ENCODE measurements around the gene LZTR1. TPM values are rescaled to one million over a fixed set of nuclear protein-coding genes. Genes with fewer than 3 reads are reported as not detected.
"Not testable (repeated sequence)": the region's sequence is repeated elsewhere in the genome, so short reads cannot be mapped to it uniquely, and the experiment has no call there.

The LZTR1 gene
- total RNA-seq, 4 donors from 2014 or later = 42.4 to 76.3 (median 57.2) TPM

- Histone ChIP-seq H3K9me3 (no peaks in the 10 kb centered on the region), H3K4me3 (no peak overlapping the region), H3K4me1 (peaks cover 8 to 28% (median 21%) of the 10 kb centered on the region in 4 donors), H3K27ac (replicated peaks in 1 of 4) (no peak overlapping the region), H3K36me3 (no peaks in the 10 kb centered on the region), H3K27me3 (peaks cover 0 to 18% (median 4%) of the 10 kb centered on the region in 4 donors)
- intact Hi-C loops (cut with DNase I) = loop anchor here (10.0 kb wide), 2 partner anchors 47 to 83 kb away; partner anchors contain the start of gene P2RX6
- WGBS = 50% methylated on average over 12 of the region's 19 CpGs
- no peak for TF ChIP-seq POLR2AphosphoS5 (IDR thresholded peaks at IDR 0.05)
- no peak for TF ChIP-seq EP300 (IDR thresholded peaks at IDR 0.05)
- TF ChIP-seq CTCF (IDR thresholded peaks at IDR 0.05) = no peak
- TF ChIP-seq POLR2A (IDR thresholded peaks at IDR 0.05; ENCODE audit: low read depth) = no peak
- DNase-seq (ENCODE audit: extremely low spot score) = no peak
Measured at GRCh38 chr22:20967697-20968211, 14.3 kb upstream of the LZTR1 start.

GRCh38 chr22:20968281-20968977 lies 13.7 kb upstream of the LZTR1 start:
- Histone ChIP-seq H3K27ac (replicated peaks in 1 of 4) (no peak overlapping the region), H3K4me1 (peaks cover 8 to 28% (median 21%) of the 10 kb centered on the region in 4 donors), H3K4me3 (no peak overlapping the region), H3K27me3 (peaks cover 0 to 18% (median 4%) of the 10 kb centered on the region in 4 donors), H3K36me3 (no peaks in the 10 kb centered on the region), H3K9me3 (no peaks in the 10 kb centered on the region)
- intact Hi-C loops (cut with DNase I) = loop anchor here (10.0 kb wide), 2 partner anchors 46 to 84 kb away; partner anchors contain the start of gene P2RX6
- TF ChIP-seq POLR2AphosphoS5 (IDR thresholded peaks at IDR 0.05) = no peak
- TF ChIP-seq EP300 (IDR thresholded peaks at IDR 0.05) = no peak
- no peak for TF ChIP-seq CTCF (IDR thresholded peaks at IDR 0.05)
- no peak for TF ChIP-seq POLR2A (IDR thresholded peaks at IDR 0.05; ENCODE audit: low read depth)
- 85% methylated on average over 6 of the region's 7 CpGs for WGBS
- no peak for DNase-seq (ENCODE audit: extremely low spot score)

GRCh38 chr22:20970939-20971657 lies 11.0 kb upstream of the LZTR1 start:
- Histone ChIP-seq H3K4me3 (no peak overlapping the region), H3K9me3 (no peaks in the 10 kb centered on the region), H3K27ac (replicated peaks in 1 of 4) (no peak overlapping the region), H3K27me3 (no peaks in the 10 kb centered on the region), H3K36me3 (no peaks in the 10 kb centered on the region), H3K4me1 (peaks cover 0 to 12% (median 5%) of the 10 kb centered on the region in 4 donors)
- intact Hi-C loops (cut with DNase I) = no loop called here
- DNase-seq (ENCODE audit: extremely low spot score) = no peak
- TF ChIP-seq POLR2A (IDR thresholded peaks at IDR 0.05; ENCODE audit: low read depth) (no peak), CTCF (IDR thresholded peaks at IDR 0.05) (no peak), EP300 (IDR thresholded peaks at IDR 0.05) (no peak), POLR2AphosphoS5 (IDR thresholded peaks at IDR 0.05) (no peak)
- WGBS = 66% methylated on average over 4 of the region's 4 CpGs

- intact Hi-C loops (cut with DNase I); H3K4me3 ChIP-seq; H3K36me3 ChIP-seq; H3K27me3 ChIP-seq; H3K27ac ChIP-seq (replicated peaks in 1 of 4); DNase-seq (ENCODE audit: extremely low spot score); H3K9me3 ChIP-seq: not testable (repeated sequence)
- H3K4me1 ChIP-seq = peaks cover 0 to 12% (median 5%) of the 10 kb centered on the region in 4 donors
- 87% methylated on average over 11 of the region's 11 CpGs for WGBS
Measured at GRCh38 chr22:20972014-20972694, 9.9 kb upstream of the LZTR1 start.
